ENCODE results near the gene LRRC27.
"Not testable (repeated sequence)": the region's sequence is repeated elsewhere in the genome, so short reads cannot be mapped to it uniquely, and the experiment has no call there.

The LRRC27 gene

GRCh38 chr10:132339276-132339675, 7.3 kb downstream of the LRRC27 start:
- DNase-seq, result no peak

GRCh38 chr10:132341017-132341416, 9.0 kb downstream of the LRRC27 start:
- no peak for DNase-seq

- DNase-seq, result no peak
These were observed 9.8 kb downstream of the LRRC27 start for GRCh38 chr10:132341781-132342180.

- no peak for DNase-seq
These were observed 10.6 kb downstream of the LRRC27 start for GRCh38 chr10:132342553-132342952.

- DNase-seq, result no peak
These were observed 12.4 kb downstream of the LRRC27 start for GRCh38 chr10:132344386-132344785.

GRCh38 chr10:132345345-132345744, 13.4 kb downstream of the LRRC27 start:
- no peak for DNase-seq

- no peak for DNase-seq
These were observed 14.8 kb downstream of the LRRC27 start for GRCh38 chr10:132346806-132347205.

- DNase-seq, result no peak
These were observed 15.4 kb downstream of the LRRC27 start for GRCh38 chr10:132347211-132347930.

GRCh38 chr10:132347931-132348267, 15.9 kb downstream of the LRRC27 start:
- DNase-seq, result no peak

GRCh38 chr10:132349766-132350165, 17.8 kb downstream of the LRRC27 start:
- DNase-seq, result no peak

GRCh38 chr10:132350391-132350790, 18.4 kb downstream of the LRRC27 start:
- no peak for DNase-seq

GRCh38 chr10:132350946-132351345, 19.0 kb downstream of the LRRC27 start:
- DNase-seq, result no peak

- no peak for DNase-seq
These were observed 19.6 kb downstream of the LRRC27 start for GRCh38 chr10:132351611-132352010.

- DNase-seq, result not testable (repeated sequence)
These were observed 20.7 kb downstream of the LRRC27 start for GRCh38 chr10:132352462-132353308.

- DNase-seq, result no peak
These were observed 21.7 kb downstream of the LRRC27 start for GRCh38 chr10:132353456-132354355.

GRCh38 chr10:132354356-132355094, 22.5 kb downstream of the LRRC27 start:
- no peak for DNase-seq

GRCh38 chr10:132355297-132355696, 23.3 kb downstream of the LRRC27 start:
- DNase-seq, result no peak

- DNase-seq, result no peak
These were observed 23.8 kb downstream of the LRRC27 start for GRCh38 chr10:132355754-132356153.

GRCh38 chr10:132356621-132357195, 24.7 kb downstream of the LRRC27 start:
- DNase-seq, result no peak

GRCh38 chr10:132357286-132358058, 25.5 kb downstream of the LRRC27 start:
- DNase-seq, result no peak

GRCh38 chr10:132359305-132360040, 27.5 kb downstream of the LRRC27 start:
- no peak for DNase-seq
